Fibroblast of skin of scalp (primary cell): Measurements from ENCODE around the gene MEIS2.

ENCODE experiments used
- DNase-seq: peaks from one replicate; pipeline ENCODE4 v3.0.0-alpha.2; 2013

The MEIS2 gene

GRCh38 chr15:37075777-37076176, 24.6 kb downstream of the MEIS2 start:
- DNase-seq, result no peak

- DNase-seq, result peak; percentile 41
Observed at GRCh38 chr15:37072181-37072580, 28.2 kb downstream of the MEIS2 start.

DNA sequence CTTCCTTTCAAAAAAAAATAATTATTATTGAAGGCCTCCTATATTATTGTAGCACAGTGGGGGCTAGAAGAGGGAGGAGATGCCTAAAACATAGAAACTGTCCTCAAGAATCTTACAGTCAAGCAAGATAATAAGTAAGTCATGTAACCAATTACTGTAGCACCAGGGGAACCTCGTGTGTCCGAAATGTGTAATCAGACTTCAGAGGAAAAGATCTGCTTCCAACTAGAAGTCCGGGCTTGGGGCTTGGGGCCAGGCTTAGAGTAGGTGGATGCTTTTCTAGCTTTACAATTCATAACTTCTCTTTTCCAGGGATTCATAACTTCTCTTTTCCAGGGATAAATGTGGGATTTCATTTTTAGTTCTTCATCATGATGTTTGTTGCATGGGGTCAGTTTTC, 29.2 kb downstream of the MEIS2 start:
- no peak for DNase-seq

DNA sequence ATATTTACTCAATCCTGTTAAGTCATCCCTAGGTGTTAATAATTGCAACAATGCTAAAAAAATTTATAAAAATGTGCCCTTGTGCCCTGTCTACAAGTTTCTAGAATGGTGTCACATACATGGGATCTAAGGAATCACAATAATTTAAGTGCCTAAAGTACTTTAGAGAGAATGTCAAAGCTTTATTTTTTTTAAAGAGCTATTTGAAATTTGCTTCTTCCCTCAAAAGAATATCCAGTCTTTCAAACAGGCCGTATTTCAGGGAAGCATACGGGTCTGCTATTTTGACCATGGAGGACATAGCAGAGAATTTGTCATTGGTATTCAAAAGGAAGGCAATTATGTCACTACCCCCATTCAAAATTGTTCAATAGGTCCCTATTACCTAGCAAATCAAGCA, 29.7 kb downstream of the MEIS2 start:
- no peak for DNase-seq

- no peak for DNase-seq
Observed at GRCh38 chr15:37061996-37062395, 38.4 kb downstream of the MEIS2 start.

- peak; percentile 89 for DNase-seq
Observed at GRCh38 chr15:37059086-37059485, 41.3 kb downstream of the MEIS2 start.

DNA sequence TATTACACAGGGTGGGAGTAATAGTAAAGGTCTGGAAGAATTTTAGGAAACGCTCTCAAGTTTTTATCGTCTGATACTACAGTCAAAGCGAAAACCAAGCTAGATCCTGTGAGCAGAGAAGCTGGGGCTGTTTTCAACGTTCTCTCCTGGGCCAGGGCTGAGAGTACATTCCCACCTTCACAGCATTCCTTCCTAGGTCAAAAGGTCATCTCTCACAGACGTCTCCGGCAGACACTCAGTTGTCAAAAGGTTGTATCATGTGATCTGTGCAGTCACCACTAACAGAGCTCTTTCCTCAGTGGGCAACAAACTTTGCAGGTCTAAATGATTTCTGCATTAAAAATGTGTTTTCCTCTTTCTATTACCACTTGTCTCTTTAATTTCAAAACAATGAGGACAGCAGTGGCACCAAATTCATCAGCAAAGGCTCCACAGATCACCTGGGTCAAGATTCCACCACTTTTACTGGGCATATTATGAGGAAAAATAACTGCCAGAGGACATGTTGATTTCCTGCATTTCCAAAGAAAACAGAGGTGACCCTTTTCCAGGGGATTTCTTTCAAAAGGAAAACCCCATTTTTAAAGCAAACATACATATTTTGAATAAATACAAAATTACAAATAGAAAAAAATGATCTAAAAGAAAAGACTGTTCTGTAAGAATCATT, 41.9 kb downstream of the MEIS2 start:
- peak; percentile 14 for DNase-seq

- no peak for DNase-seq
Observed at GRCh38 chr15:37057831-37058230, 42.5 kb downstream of the MEIS2 start.

GRCh38 chr15:37057256-37057655, 43.1 kb downstream of the MEIS2 start:
- no peak for DNase-seq

DNA sequence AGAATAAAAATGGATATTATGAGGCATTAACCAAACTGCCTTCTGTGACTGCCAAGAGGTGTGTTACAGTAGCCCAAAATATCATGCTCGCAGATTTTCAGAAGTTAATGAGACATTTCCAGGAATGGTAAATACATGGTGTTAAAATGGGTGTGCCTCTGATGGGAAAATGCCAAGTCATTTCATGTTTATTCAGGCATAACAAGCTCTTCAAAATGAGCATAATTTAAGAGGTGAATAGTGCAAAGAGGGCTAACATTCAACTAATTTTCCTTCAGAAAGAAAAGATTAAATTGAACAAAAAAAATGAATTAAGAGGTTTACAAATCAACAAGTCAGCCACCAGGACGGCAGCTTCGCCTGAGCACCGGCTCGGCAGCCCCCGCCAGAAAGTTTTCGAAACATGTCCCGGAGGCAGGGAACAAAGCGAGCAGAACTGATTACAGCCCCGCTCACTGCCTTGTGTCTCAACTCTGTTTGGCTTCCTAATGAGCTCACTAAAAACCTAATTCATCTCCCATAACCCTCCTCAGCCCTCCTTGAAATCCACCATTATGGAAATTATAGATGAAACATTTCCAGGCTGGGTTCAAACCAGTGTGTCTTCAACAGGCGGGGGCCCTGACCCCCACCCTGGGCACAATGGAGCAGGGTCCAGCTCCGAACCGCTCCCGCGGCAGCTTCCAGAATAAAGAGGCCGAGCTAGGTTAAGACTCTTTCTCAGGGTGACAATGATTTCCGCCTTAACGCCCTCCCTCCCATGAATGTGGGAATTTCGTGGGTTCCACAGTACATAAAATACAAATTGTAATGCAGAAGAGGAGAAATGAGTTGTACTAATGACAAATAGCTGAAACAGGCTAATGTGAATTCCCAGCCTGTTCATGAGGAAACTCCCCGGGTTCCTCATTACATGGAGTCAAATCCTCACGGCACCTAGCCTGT, 43.9 kb downstream of the MEIS2 start:
- DNase-seq, result no peak

GRCh38 chr15:37055481-37055880, 44.9 kb downstream of the MEIS2 start:
- DNase-seq, result no peak

DNA sequence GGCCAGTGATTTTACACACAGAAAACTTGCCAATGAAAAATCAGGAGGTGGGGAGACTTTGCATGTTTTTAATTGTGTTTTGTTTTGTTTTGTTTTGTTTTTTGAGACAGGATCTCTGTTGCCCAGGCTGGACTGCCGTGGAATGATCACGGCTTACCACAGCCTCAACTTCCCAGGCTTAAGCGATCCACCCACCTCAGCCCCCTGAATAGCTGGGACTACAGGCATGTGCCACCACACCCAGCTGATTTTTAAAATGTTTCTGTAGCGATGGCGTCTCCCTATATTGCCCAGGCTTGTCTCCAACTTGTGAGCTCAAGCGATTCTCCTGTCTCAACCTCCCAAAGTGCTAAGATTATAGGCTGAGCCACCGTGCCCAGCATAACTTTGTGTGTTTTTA, 46.0 kb downstream of the MEIS2 start:
- DNase-seq, result peak; percentile 23

- DNase-seq, result peak; percentile 23
Observed at GRCh38 chr15:37053166-37053565, 47.2 kb downstream of the MEIS2 start.

DNA sequence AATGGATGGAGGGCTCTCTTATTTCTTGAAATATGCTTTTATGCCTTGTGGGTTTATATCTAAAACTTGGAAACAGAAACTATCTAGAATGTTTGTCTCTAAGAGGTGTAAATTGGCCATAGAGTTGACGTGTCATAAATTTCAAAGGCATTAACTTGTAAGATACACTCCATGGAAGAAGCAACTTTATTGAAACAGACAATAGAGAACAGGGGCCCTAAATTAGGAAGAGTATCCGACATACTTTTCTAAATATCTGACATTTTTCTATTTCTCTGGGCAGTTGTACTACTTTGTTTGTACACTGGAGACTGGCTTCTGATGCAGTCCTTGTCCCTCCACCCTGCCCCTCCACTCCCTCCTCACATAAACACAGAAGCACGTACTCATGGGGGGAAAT, 50.0 kb downstream of the MEIS2 start:
- DNase-seq, result no peak

DNA sequence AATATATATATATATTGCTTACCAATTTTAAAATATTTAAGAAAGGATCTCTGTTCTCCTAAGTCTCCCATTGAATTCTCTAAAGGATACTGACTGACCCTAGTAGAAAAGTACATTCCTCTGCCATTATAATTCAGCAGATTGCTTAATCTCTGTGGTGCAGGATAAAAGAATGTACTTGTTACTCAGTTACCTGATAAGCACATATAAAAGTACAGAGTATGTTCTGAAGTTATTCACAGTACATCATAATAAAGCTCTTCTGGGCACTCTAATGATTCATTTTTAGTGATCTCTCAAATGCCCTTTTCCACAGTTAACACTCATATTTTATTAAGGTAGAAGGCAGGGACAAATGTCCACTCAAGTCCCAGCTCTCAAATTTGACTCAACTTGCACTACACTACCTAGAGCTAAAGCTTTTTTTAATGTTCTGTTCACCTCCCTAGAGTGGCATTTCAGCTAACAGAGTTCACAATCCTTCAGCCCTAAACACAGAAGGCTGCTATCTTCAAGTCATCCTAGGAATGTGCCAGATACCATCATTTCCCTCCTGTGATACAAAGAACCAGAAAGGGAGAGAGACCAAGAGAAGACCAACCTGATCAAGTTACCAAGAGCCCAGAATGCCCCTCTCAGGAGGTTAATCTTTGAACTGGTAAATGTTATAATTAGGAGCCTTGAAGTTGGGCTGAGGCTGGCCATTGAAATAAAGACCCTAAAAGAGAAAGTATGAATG, 53.3 kb downstream of the MEIS2 start:
- peak; percentile 20 for DNase-seq

DNA sequence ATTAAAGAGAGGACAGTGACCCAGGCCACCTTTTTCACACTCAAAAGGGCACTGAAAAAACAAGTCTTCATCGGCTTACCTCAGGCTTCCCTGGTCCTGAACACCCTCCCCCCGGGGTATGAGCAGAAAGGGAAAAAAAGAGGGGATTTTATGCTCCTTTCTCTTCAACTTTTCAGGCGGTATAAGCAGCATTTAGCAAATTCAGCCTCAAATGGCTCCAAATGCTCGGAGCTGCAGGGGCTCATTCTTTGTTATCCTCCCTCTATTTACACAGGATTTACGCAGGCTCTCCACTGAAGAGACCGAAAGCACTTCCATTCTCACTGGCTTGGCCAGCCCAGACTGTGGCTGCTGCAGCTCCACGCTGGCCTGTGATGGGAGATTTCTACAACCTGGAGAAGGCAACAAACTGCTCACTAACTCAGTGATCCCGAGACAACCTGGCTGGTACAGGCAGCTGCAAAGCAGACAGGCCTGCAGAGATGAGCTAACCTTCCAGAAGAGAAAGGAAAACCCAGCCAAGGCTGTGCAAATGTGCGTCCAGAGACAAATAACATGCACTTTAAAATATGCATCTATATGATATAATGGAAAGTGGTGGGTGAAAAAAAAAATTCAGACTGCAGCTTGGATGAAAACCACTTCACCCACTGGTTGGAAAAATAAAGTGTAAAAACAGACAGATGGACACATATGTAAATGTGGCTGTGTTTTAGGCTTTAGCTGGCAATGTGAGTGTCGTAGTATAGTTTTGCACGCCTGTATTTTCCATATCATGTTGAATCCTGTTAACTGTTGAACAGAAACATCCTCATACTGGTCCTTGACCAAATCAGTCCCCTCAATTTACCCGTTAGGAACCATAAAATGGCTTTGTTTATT, 54.2 kb downstream of the MEIS2 start:
- no peak for DNase-seq

GRCh38 chr15:37044915-37045648, 55.3 kb downstream of the MEIS2 start:
- no peak for DNase-seq

DNA sequence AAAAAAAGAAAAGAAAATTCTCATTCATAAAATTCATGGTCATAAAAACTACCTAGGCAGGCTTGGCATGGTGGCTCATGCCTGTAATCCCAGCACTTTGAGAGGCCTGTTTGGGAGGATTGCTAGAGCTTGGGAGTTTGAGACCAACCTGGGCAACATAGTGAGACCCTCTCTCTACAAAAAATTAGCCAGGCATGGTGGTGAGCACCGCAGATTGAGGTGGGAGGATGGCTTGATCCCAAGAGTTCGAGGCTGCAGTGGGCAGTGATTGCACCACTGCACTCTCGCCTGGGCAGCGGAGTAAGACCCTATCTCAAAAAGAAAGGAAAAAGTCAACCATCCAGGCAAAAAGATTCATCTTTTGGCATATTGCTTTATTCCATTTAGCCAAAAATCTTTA, 58.5 kb downstream of the MEIS2 start:
- DNase-seq, result no peak

DNA sequence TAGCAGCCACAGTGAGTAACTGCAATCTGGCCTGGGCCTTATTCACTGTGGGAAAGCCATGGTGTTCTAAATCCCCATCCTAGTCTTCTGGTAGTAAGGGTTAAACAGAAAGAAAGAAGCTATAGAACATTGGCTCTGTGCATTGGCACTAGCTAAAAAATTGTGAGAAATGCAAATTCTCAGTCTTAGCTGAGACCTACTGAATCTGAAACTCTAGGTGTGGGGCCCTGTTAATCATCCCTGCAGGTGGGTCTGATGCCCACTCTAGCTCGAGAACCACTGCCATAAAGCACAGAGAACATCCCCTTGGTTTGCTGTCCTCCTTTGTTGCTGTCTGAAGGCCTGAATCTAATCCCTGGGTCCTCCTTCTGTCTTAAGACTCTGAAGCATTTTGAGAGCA, 59.3 kb downstream of the MEIS2 start:
- no peak for DNase-seq

- no peak for DNase-seq
Observed at GRCh38 chr15:37040072-37040742, 60.1 kb downstream of the MEIS2 start.

DNA sequence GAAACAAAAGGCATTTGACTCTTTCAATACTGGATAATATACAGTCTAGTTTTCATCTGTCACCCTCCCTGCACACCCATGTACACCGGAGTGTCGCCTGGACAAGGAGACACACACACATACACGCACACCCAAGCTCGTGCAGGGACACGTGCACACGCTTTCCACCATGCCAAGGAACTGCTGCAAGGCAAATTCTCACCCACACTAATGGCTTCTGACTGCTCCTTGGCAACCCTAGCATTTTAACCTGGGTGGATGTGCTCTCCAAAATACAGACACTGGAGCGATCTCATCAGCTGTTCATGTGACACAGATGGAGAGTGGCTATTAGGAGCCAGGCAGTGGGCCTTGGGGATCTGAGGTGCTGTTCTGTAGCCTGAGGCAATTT, 61.6 kb downstream of the MEIS2 start:
- no peak for DNase-seq
